Keratinocyte (primary cell): ENCODE measurements around the gene CYP46A1. TPM values are rescaled to one million over a fixed set of nuclear protein-coding genes. Genes with fewer than 3 reads are reported as not detected.

ENCODE experiments used
- DNase-seq: peaks from one replicate; pipeline ENCODE4 v3.0.0-alpha.2; 2011; ENCODE audit warnings: low read depth, missing footprints, low spot score
- FAIRE-seq: peaks from 2 replicates; lab custom pipeline; 2011; peaks lifted over from hg19 to GRCh38; lab: Jason Lieb, UNC
- H2AFZ ChIP-seq: 2 replicates; pipeline ENCODE4 v1.6.0; 2012; ENCODE audit warnings: low read length, control low read depth, inconsistent platforms; ENCODE audit not compliant: control insufficient read depth
- H3K27ac ChIP-seq: 2 replicates; pipeline ENCODE4 v1.5.1; 2011; ENCODE audit warnings: low read length; ENCODE audit not compliant: control insufficient read depth, insufficient read depth
- H3K27me3 ChIP-seq: 3 replicates; pipeline ENCODE4 v1.6.0; 2011; ENCODE audit warnings: low read length; ENCODE audit not compliant: control insufficient read depth, insufficient read depth; ENCODE audit errors: extremely low read depth
- H3K36me3 ChIP-seq, 2 experiments: 2 replicates in 1 of 2; 3 replicates in 1 of 2; pipeline ENCODE4 v1.5.1; 2011; ENCODE audit warnings: low read length in 2 of 2, mild to moderate bottlenecking in 1 of 2; ENCODE audit not compliant: control insufficient read depth in 2 of 2, insufficient read depth in 2 of 2; ENCODE audit errors: extremely low read depth in 1 of 2
- H3K4me1 ChIP-seq: 3 replicates; pipeline ENCODE4 v1.5.1; 2011; ENCODE audit warnings: low read length; ENCODE audit not compliant: control insufficient read depth, insufficient read depth; ENCODE audit errors: extremely low read depth
- H3K4me2 ChIP-seq: 3 replicates; pipeline ENCODE4 v1.6.0; 2011; ENCODE audit warnings: low read depth, low read length; ENCODE audit not compliant: control insufficient read depth, insufficient read depth; ENCODE audit errors: extremely low read depth
- H3K4me3 ChIP-seq, 3 experiments: fragments of 200-600 bp in 1 of 3; sonication (generic) in 1 of 3; 2 replicates in 2 of 3; 3 replicates in 1 of 3; pipeline ENCODE4 v1.5.1; 2011 to 2016; ENCODE audit warnings: low read length in 3 of 3, mild to moderate bottlenecking in 3 of 3, control low read depth in 2 of 3, inconsistent platforms in 1 of 3, low read depth in 1 of 3, mixed read lengths in 1 of 3, mixed run types in 1 of 3, moderate library complexity in 1 of 3; ENCODE audit not compliant: control insufficient read depth in 2 of 3, insufficient read depth in 2 of 3; ENCODE audit errors: extremely low read depth in 1 of 3
- H3K79me2 ChIP-seq: 2 replicates; pipeline ENCODE4 v1.6.0; 2012; ENCODE audit warnings: low read length; ENCODE audit not compliant: control insufficient read depth, insufficient read depth
- H3K9ac ChIP-seq: 3 replicates; pipeline ENCODE4 v1.6.0; 2011; ENCODE audit warnings: low read length; ENCODE audit not compliant: control insufficient read depth, insufficient read depth; ENCODE audit errors: extremely low read depth
- H3K9me1 ChIP-seq: 3 replicates; pipeline ENCODE4 v1.6.0; 2011; ENCODE audit warnings: low read length; ENCODE audit not compliant: control insufficient read depth, insufficient read depth; ENCODE audit errors: extremely low read depth
- H3K9me3 ChIP-seq: 2 replicates; pipeline ENCODE4 v1.5.1; 2012; ENCODE audit warnings: low read depth, low read length; ENCODE audit not compliant: control insufficient read depth
- H4K20me1 ChIP-seq: 3 replicates; pipeline ENCODE4 v1.6.0; 2011; ENCODE audit warnings: low read length; ENCODE audit not compliant: control insufficient read depth, insufficient read depth; ENCODE audit errors: extremely low read depth
- CTCF ChIP-seq, 3 experiments: IDR thresholded peaks in 1 of 3; conservative IDR thresholded peaks in 1 of 3; optimal IDR thresholded peaks in 1 of 3; 2 replicates in 2 of 3; 3 replicates in 1 of 3; pipeline versions ENCODE3 to v1.5.1; 2011; ENCODE audit warnings: low read length in 3 of 3, mild to moderate bottlenecking in 3 of 3, moderate library complexity in 2 of 3, control low read depth in 1 of 3, inconsistent platforms in 1 of 3; ENCODE audit not compliant: insufficient read depth in 2 of 3; ENCODE audit errors: extremely low read depth in 1 of 3
- EZH2 ChIP-seq: IDR thresholded peaks from one replicate; pipeline ENCODE4 v1.6.1; 2012; ENCODE audit warnings: inconsistent platforms, mild to moderate bottlenecking, low read length, moderate library complexity
- dilution Hi-C: fragments of 300-500 bp; cut with MboI; formaldehyde crosslinking; loops from one replicate; pipeline ENCODE4 v1.7.0; 2020; ENCODE audit warnings: low sequenced_read_pairs; ENCODE audit not compliant: extremely low pct_ligation_motif_present
- polyA plus RNA-seq, 5 experiments: library from polyadenylated mRNA; depleted of rRNA in 3 of 5; stranded (reverse) in 3 of 5; stranded (forward) in 1 of 5; unstranded in 1 of 5; fragments of >200 nt; gene quantifications; 1 replicate in 1 of 5; 2 replicates in 3 of 5; 3 replicates in 1 of 5; pipeline versions ENCODE4 v1.2.1 to v1.2.3, GENCODE V29; 2011 to 2012; ENCODE audit warnings: missing spikeins in 2 of 5, low read depth in 1 of 5, low replicate concordance in 1 of 5

The CYP46A1 gene
- polyA plus RNA-seq, 1 donor (not counting 4 experiments of a cell fraction or from before 2014, with no cell fraction given), result 0.01 TPM

- Histone ChIP-seq H3K4me2 (no peak overlapping the region), H3K27me3 (peaks cover 34% of the 10 kb centered on the region), H4K20me1 (peaks cover 3% of the 10 kb centered on the region), H3K4me3 (no peak overlapping the region), H3K4me1 (no peaks in the 10 kb centered on the region), H3K79me2 (no peaks in the 10 kb centered on the region), H2AFZ (no peak overlapping the region), H3K9ac (no peak overlapping the region), H3K9me1 (no peaks in the 10 kb centered on the region), H3K36me3 (no peaks in the 10 kb centered on the region), H3K27ac (no peak overlapping the region), H3K9me3 (no peaks in the 10 kb centered on the region)
- FAIRE-seq (no peak), DNase-seq (no peak)
- TF ChIP-seq EZH2, result no peak
- dilution Hi-C loops, result loop anchor here (25.0 kb wide), 1 partner anchor 137 kb away; no protein-coding TSS in a partner anchor
These were observed 41.1 kb downstream of the CYP46A1 start for GRCh38 chr14:99724939-99725773.

GRCh38 chr14:99725774-99726537 is 41.9 kb downstream of the CYP46A1 start:
- Histone ChIP-seq H3K79me2 (no peaks in the 10 kb centered on the region), H3K4me3 (no peak overlapping the region), H3K9ac (no peak overlapping the region), H3K27me3 (peaks cover 42% of the 10 kb centered on the region), H3K9me3 (no peaks in the 10 kb centered on the region), H3K4me1 (no peaks in the 10 kb centered on the region), H4K20me1 (peaks cover 3% of the 10 kb centered on the region), H2AFZ (no peak overlapping the region), H3K36me3 (no peaks in the 10 kb centered on the region), H3K9me1 (no peaks in the 10 kb centered on the region), H3K27ac (no peak overlapping the region), H3K4me2 (no peak overlapping the region)
- no peak for TF ChIP-seq CTCF (optimal IDR thresholded peaks at IDR 0.05 in 1 of 3, IDR thresholded peaks at IDR 0.05 in 1 of 3, conservative IDR thresholded peaks at IDR 0.05 in 1 of 3; ENCODE audit: extremely low read depth in 1 of 3, insufficient read depth in 2 of 3, low read length in 3 of 3)
- no peak for TF ChIP-seq EZH2
- dilution Hi-C loops, result no loop called here
- no peak for FAIRE-seq
- no peak for DNase-seq
